Measurements from ENCODE around the gene TJP2.
"Not testable (repeated sequence)": the region's sequence is repeated elsewhere in the genome, so short reads cannot be mapped to it uniquely, and the experiment has no call there.

The TJP2 gene

GRCh38 chr9:69164573-69164972 lies 9.5 kb upstream of the TJP2 start:
- not testable (repeated sequence) for H3K9me3 ChIP-seq (ENCODE audit: control insufficient read depth in 2 of 2, low read length in 2 of 2); H3K36me3 ChIP-seq (ENCODE audit: control insufficient read depth in 2 of 2, insufficient read depth in 2 of 2, low read length in 2 of 2); H3K4me1 ChIP-seq (ENCODE audit: control insufficient read depth, insufficient read depth, low read length); H3K4me3 ChIP-seq (ENCODE audit: low read length in 2 of 2); H3K27me3 ChIP-seq (ENCODE audit: control insufficient read depth in 1 of 2, insufficient read depth in 2 of 2, low read length in 2 of 2); H3K27ac ChIP-seq (ENCODE audit: low read length); H3K9ac ChIP-seq (ENCODE audit: low read length in 2 of 2)

GRCh38 chr9:69165581-69165980 lies 8.5 kb upstream of the TJP2 start:
- H3K36me3 ChIP-seq (ENCODE audit: control insufficient read depth in 2 of 2, insufficient read depth in 2 of 2, low read length in 2 of 2), result no peaks in the 10 kb centered on the region
- H3K4me1 ChIP-seq (ENCODE audit: control insufficient read depth, insufficient read depth, low read length), result no peaks in the 10 kb centered on the region
- H3K9ac ChIP-seq (ENCODE audit: low read length in 2 of 2), result no peak overlapping the region
- no peak overlapping the region for H3K4me3 ChIP-seq (ENCODE audit: low read length in 2 of 2)
- no peaks in the 10 kb centered on the region for H3K27me3 ChIP-seq (ENCODE audit: control insufficient read depth in 1 of 2, insufficient read depth in 2 of 2, low read length in 2 of 2)
- H3K9me3 ChIP-seq (ENCODE audit: control insufficient read depth in 2 of 2, low read length in 2 of 2), result no peaks in the 10 kb centered on the region
- no peak overlapping the region for H3K27ac ChIP-seq (ENCODE audit: low read length)

GRCh38 chr9:69168709-69169217 lies 5.3 kb upstream of the TJP2 start:
- Histone ChIP-seq H3K36me3 (ENCODE audit: control insufficient read depth in 2 of 2, insufficient read depth in 2 of 2, low read length in 2 of 2) (no peaks in the 10 kb centered on the region), H3K4me1 (ENCODE audit: control insufficient read depth, insufficient read depth, low read length) (peaks cover 16% of the 10 kb centered on the region), H3K4me3 (ENCODE audit: low read length in 2 of 2) (peak overlapping the region in 1 of 2 donors; percentile 25), H3K27ac (ENCODE audit: low read length) (no peak overlapping the region), H3K9me3 (ENCODE audit: control insufficient read depth in 2 of 2, low read length in 2 of 2) (no peaks in the 10 kb centered on the region), H3K9ac (ENCODE audit: low read length in 2 of 2) (no peak overlapping the region), H3K27me3 (ENCODE audit: control insufficient read depth in 1 of 2, insufficient read depth in 2 of 2, low read length in 2 of 2) (no peaks in the 10 kb centered on the region)

- H3K36me3 ChIP-seq (ENCODE audit: control insufficient read depth in 2 of 2, insufficient read depth in 2 of 2, low read length in 2 of 2), result no peaks in the 10 kb centered on the region
- no peaks in the 10 kb centered on the region for H3K9me3 ChIP-seq (ENCODE audit: control insufficient read depth in 2 of 2, low read length in 2 of 2)
- H3K9ac ChIP-seq (ENCODE audit: low read length in 2 of 2), result no peak overlapping the region
- H3K27ac ChIP-seq (ENCODE audit: low read length), result no peak overlapping the region
- H3K27me3 ChIP-seq (ENCODE audit: control insufficient read depth in 1 of 2, insufficient read depth in 2 of 2, low read length in 2 of 2), result no peaks in the 10 kb centered on the region
- peaks cover 20% of the 10 kb centered on the region for H3K4me1 ChIP-seq (ENCODE audit: control insufficient read depth, insufficient read depth, low read length)
- no peak overlapping the region for H3K4me3 ChIP-seq (ENCODE audit: low read length in 2 of 2)
Observed at GRCh38 chr9:69170231-69170630, 3.8 kb upstream of the TJP2 start.

- no peak overlapping the region for H3K27ac ChIP-seq (ENCODE audit: low read length)
- no peak overlapping the region for H3K4me3 ChIP-seq (ENCODE audit: low read length in 2 of 2)
- no peak overlapping the region for H3K9ac ChIP-seq (ENCODE audit: low read length in 2 of 2)
- no peaks in the 10 kb centered on the region for H3K36me3 ChIP-seq (ENCODE audit: control insufficient read depth in 2 of 2, insufficient read depth in 2 of 2, low read length in 2 of 2)
- H3K9me3 ChIP-seq (ENCODE audit: control insufficient read depth in 2 of 2, low read length in 2 of 2), result no peaks in the 10 kb centered on the region
- H3K4me1 ChIP-seq (ENCODE audit: control insufficient read depth, insufficient read depth, low read length), result peaks cover 25% of the 10 kb centered on the region
- no peaks in the 10 kb centered on the region for H3K27me3 ChIP-seq (ENCODE audit: control insufficient read depth in 1 of 2, insufficient read depth in 2 of 2, low read length in 2 of 2)
Observed at GRCh38 chr9:69171049-69171448, 3.0 kb upstream of the TJP2 start.

- no peak overlapping the region for H3K9ac ChIP-seq (ENCODE audit: low read length in 2 of 2)
- H3K36me3 ChIP-seq (ENCODE audit: control insufficient read depth in 2 of 2, insufficient read depth in 2 of 2, low read length in 2 of 2), result no peaks in the 10 kb centered on the region
- no peaks in the 10 kb centered on the region for H3K27me3 ChIP-seq (ENCODE audit: control insufficient read depth in 1 of 2, insufficient read depth in 2 of 2, low read length in 2 of 2)
- peaks cover 30% of the 10 kb centered on the region for H3K4me1 ChIP-seq (ENCODE audit: control insufficient read depth, insufficient read depth, low read length)
- no peaks in the 10 kb centered on the region for H3K9me3 ChIP-seq (ENCODE audit: control insufficient read depth in 2 of 2, low read length in 2 of 2)
- H3K27ac ChIP-seq (ENCODE audit: low read length), result no peak overlapping the region
- H3K4me3 ChIP-seq (ENCODE audit: low read length in 2 of 2), result no peak overlapping the region
Observed at GRCh38 chr9:69171517-69171916, 2.6 kb upstream of the TJP2 start.

- Histone ChIP-seq H3K36me3 (ENCODE audit: control insufficient read depth in 2 of 2, insufficient read depth in 2 of 2, low read length in 2 of 2) (no peaks in the 10 kb centered on the region), H3K4me3 (ENCODE audit: low read length in 2 of 2) (peak overlapping the region in 1 of 2 donors; percentile 8), H3K27me3 (ENCODE audit: control insufficient read depth in 1 of 2, insufficient read depth in 2 of 2, low read length in 2 of 2) (no peaks in the 10 kb centered on the region), H3K9me3 (ENCODE audit: control insufficient read depth in 2 of 2, low read length in 2 of 2) (no peaks in the 10 kb centered on the region), H3K9ac (ENCODE audit: low read length in 2 of 2) (peak overlapping the region; percentile 21 to 78), H3K4me1 (ENCODE audit: control insufficient read depth, insufficient read depth, low read length) (peaks cover 38% of the 10 kb centered on the region), H3K27ac (ENCODE audit: low read length) (peak overlapping the region; percentile 87)
Observed at GRCh38 chr9:69172895-69173294, 1.2 kb upstream of the TJP2 start.

GRCh38 chr9:69173497-69173890 lies 583 bp upstream of the TJP2 start:
- Histone ChIP-seq H3K27me3 (ENCODE audit: control insufficient read depth in 1 of 2, insufficient read depth in 2 of 2, low read length in 2 of 2) (no peaks in the 10 kb centered on the region), H3K27ac (ENCODE audit: low read length) (peak overlapping the region; percentile 87), H3K4me1 (ENCODE audit: control insufficient read depth, insufficient read depth, low read length) (peaks cover 39% of the 10 kb centered on the region), H3K9ac (ENCODE audit: low read length in 2 of 2) (peak overlapping the region; percentile 62 to 78), H3K9me3 (ENCODE audit: control insufficient read depth in 2 of 2, low read length in 2 of 2) (no peaks in the 10 kb centered on the region), H3K4me3 (ENCODE audit: low read length in 2 of 2) (peak overlapping the region; percentile 93 to 96), H3K36me3 (ENCODE audit: control insufficient read depth in 2 of 2, insufficient read depth in 2 of 2, low read length in 2 of 2) (no peaks in the 10 kb centered on the region)

- peak overlapping the region; percentile 93 to 96 for H3K4me3 ChIP-seq (ENCODE audit: low read length in 2 of 2)
- H3K36me3 ChIP-seq (ENCODE audit: control insufficient read depth in 2 of 2, insufficient read depth in 2 of 2, low read length in 2 of 2), result no peaks in the 10 kb centered on the region
- no peaks in the 10 kb centered on the region for H3K9me3 ChIP-seq (ENCODE audit: control insufficient read depth in 2 of 2, low read length in 2 of 2)
- H3K27me3 ChIP-seq (ENCODE audit: control insufficient read depth in 1 of 2, insufficient read depth in 2 of 2, low read length in 2 of 2), result no peaks in the 10 kb centered on the region
- peak overlapping the region; percentile 76 to 78 for H3K9ac ChIP-seq (ENCODE audit: low read length in 2 of 2)
- peak overlapping the region; percentile 87 for H3K27ac ChIP-seq (ENCODE audit: low read length)
- H3K4me1 ChIP-seq (ENCODE audit: control insufficient read depth, insufficient read depth, low read length), result peaks cover 39% of the 10 kb centered on the region
Observed at GRCh38 chr9:69174616-69175463, 763 bp downstream of the TJP2 start.

- H3K4me1 ChIP-seq (ENCODE audit: control insufficient read depth, insufficient read depth, low read length), result peaks cover 39% of the 10 kb centered on the region
- H3K9me3 ChIP-seq (ENCODE audit: control insufficient read depth in 2 of 2, low read length in 2 of 2), result no peaks in the 10 kb centered on the region
- peak overlapping the region; percentile 93 to 96 for H3K4me3 ChIP-seq (ENCODE audit: low read length in 2 of 2)
- H3K36me3 ChIP-seq (ENCODE audit: control insufficient read depth in 2 of 2, insufficient read depth in 2 of 2, low read length in 2 of 2), result no peaks in the 10 kb centered on the region
- H3K9ac ChIP-seq (ENCODE audit: low read length in 2 of 2), result peak overlapping the region; percentile 76 to 78
- peak overlapping the region; percentile 87 for H3K27ac ChIP-seq (ENCODE audit: low read length)
- no peaks in the 10 kb centered on the region for H3K27me3 ChIP-seq (ENCODE audit: control insufficient read depth in 1 of 2, insufficient read depth in 2 of 2, low read length in 2 of 2)
Observed at GRCh38 chr9:69175486-69175885, 1.4 kb downstream of the TJP2 start.

Measured in stomach smooth muscle (tissue), 2 donors.